Central memory CD8-positive, alpha-beta T cell (primary cell): Measurements from ENCODE around the gene GPD1L.

Experiments
- ATAC-seq: fragments of 150-1000 bp; cut with Tn5 transposase; replicated peaks from 2 replicates; pipeline ENCODE4 v1.10.0; 2022; ENCODE audit warnings: mild to moderate bottlenecking, moderate FRiP score, moderate number of reproducible peaks; ENCODE audit not compliant: poor library complexity, severe bottlenecking; ENCODE audit errors: extremely low read depth
- DNase-seq, 2 donors: peaks; one replicate each; pipeline ENCODE4 v3.0.0; 2021; ENCODE audit warnings: low spot score in 2 of 2
- H3K27ac Mint-ChIP-seq: one replicate; pipeline ENCODE4 v1.8.0; 2022; ENCODE audit warnings: low read depth, mild to moderate bottlenecking, moderate library complexity, mixed read lengths
- H3K27me3 Mint-ChIP-seq: one replicate; pipeline ENCODE4 v1.8.0; 2022; ENCODE audit warnings: mixed read lengths
- H3K36me3 Mint-ChIP-seq: one replicate; pipeline ENCODE4 v1.8.0; 2022; ENCODE audit warnings: mild to moderate bottlenecking, moderate library complexity, mixed read lengths; ENCODE audit not compliant: insufficient read depth
- H3K4me1 Mint-ChIP-seq: one replicate; pipeline ENCODE4 v1.8.0; 2022; ENCODE audit warnings: mixed read lengths
- H3K4me3 Mint-ChIP-seq: one replicate; pipeline ENCODE4 v1.8.0; 2022; ENCODE audit warnings: mild to moderate bottlenecking, moderate library complexity, mixed read lengths
- H3K9me3 Mint-ChIP-seq: one replicate; pipeline ENCODE4 v1.8.0; 2022; ENCODE audit warnings: mixed read lengths

GPD1L gene

DNA sequence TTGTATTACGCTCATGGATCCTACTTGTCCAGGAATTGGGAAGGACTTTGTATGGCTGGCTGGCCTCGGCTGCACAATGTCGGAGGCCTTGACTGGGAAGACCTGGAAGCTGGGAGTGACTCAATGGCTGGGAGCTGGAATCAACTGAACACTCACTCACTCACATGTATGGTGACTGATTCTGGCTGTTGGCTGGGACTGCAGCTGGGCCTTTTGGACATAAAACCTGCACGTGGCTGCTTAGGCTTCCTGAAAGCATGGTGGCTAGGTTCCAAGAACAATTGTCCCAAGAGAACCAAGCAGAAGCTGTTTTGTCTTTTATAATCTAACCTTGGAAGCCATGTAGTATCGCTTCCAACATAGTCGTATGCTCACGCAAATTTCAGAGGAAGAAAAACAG, 94.1 kb downstream of the GPD1L start:
- Mint-ChIP-seq H3K4me3 (no peak overlapping the region), H3K36me3 (peaks cover 2% of the 10 kb centered on the region), H3K27me3 (peaks cover 72% of the 10 kb centered on the region), H3K9me3 (no peaks in the 10 kb centered on the region), H3K4me1 (no peaks in the 10 kb centered on the region), H3K27ac (no peak overlapping the region)
- DNase-seq = no peak
- no peak for ATAC-seq

DNA sequence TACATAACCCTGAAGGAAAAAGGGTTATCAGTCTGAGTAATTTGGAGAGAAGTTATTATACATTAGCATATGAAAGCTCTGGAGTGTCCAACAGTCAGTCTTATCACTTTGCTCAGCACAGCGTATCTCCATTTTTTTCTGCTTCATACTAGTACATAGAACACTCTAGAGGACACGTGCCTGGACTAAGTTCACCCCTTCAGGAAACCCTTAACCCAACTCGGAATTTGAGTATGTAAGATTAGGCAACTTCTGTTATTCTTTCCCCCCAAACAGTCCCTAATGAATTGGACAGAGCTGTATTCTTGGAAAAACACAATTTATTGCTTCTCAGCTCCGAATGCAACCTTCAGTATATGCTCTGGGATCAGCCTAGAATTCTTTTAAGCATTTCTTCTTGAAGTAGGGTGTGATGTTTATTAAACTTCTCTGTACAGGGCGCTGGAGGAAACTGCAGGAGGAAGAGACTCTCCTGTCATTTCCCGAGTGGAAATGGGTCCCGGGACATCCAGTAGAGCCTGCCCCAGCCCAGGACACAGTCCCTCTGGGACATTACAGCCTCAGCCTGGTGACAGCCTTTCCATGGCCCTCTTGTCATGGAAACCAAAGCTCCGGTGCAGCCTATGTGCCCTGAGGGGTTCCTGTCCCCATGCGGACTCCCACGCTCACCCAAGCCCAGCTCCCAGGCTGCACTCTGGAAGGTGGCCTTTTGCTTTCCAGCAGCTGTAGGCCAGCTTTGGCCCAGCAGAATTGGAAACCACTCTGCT, 94.8 kb downstream of the GPD1L start:
- H3K4me3 Mint-ChIP-seq = no peak overlapping the region
- H3K9me3 Mint-ChIP-seq = no peaks in the 10 kb centered on the region
- no peak overlapping the region for H3K27ac Mint-ChIP-seq
- H3K27me3 Mint-ChIP-seq = peaks cover 67% of the 10 kb centered on the region
- no peaks in the 10 kb centered on the region for H3K4me1 Mint-ChIP-seq
- DNase-seq (no peak), ATAC-seq (no peak)
- H3K36me3 Mint-ChIP-seq = peaks cover 2% of the 10 kb centered on the region

DNA sequence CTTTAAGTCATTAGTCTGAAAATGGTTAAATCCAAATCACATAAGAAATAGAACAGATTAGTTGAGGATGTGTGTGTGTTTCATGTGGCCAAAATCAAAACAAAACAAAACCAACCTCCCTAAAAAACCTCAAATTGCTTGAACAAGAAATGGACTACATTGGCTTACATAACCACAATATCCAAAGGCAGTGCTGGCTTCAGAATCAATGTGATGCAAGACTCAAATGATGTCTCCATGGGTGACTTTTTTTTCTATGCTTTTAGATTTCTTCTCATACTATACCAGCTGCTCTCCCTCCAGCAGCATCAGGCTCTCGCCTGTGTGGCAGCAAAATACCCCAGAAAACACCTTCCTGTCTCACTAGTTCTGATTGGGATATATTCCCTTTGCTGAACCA, 96.1 kb downstream of the GPD1L start:
- ATAC-seq = no peak
- H3K36me3 Mint-ChIP-seq = peaks cover 2% of the 10 kb centered on the region
- peaks cover 64% of the 10 kb centered on the region for H3K27me3 Mint-ChIP-seq
- no peaks in the 10 kb centered on the region for H3K9me3 Mint-ChIP-seq
- no peaks in the 10 kb centered on the region for H3K4me1 Mint-ChIP-seq
- H3K27ac Mint-ChIP-seq = no peak overlapping the region
- DNase-seq = no peak
- no peak overlapping the region for H3K4me3 Mint-ChIP-seq

DNA sequence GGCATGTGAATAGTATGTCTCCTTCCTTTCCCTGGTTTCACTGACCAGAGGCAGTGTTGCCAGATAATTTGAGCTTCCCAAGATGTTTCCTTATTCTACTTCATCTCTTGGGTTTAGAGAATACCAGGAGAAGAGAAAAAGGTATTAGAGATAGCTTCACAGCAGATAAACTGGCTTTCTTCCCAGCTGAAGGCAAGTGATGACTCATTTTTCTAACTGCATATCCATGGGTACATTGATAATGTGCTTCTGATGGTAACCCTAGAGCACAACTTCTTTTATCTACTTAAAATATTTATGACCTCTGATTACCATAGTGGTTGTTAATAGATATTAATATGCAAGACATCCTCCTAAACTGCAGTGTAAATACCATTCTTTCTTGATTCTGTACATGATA, 97.4 kb downstream of the GPD1L start:
- DNase-seq = no peak
- H3K27me3 Mint-ChIP-seq = peaks cover 54% of the 10 kb centered on the region
- H3K4me3 Mint-ChIP-seq = no peak overlapping the region
- H3K27ac Mint-ChIP-seq = no peak overlapping the region
- ATAC-seq = no peak
- H3K4me1 Mint-ChIP-seq = no peaks in the 10 kb centered on the region
- H3K36me3 Mint-ChIP-seq = peaks cover 2% of the 10 kb centered on the region
- no peaks in the 10 kb centered on the region for H3K9me3 Mint-ChIP-seq

- Mint-ChIP-seq H3K9me3 (no peaks in the 10 kb centered on the region), H3K4me1 (no peaks in the 10 kb centered on the region), H3K4me3 (no peak overlapping the region), H3K36me3 (no peaks in the 10 kb centered on the region), H3K27ac (no peak overlapping the region), H3K27me3 (peaks cover 17% of the 10 kb centered on the region)
- ATAC-seq = no peak
- no peak for DNase-seq
These were observed 102.0 kb downstream of the GPD1L start for GRCh38 chr3:32208447-32208846.

DNA sequence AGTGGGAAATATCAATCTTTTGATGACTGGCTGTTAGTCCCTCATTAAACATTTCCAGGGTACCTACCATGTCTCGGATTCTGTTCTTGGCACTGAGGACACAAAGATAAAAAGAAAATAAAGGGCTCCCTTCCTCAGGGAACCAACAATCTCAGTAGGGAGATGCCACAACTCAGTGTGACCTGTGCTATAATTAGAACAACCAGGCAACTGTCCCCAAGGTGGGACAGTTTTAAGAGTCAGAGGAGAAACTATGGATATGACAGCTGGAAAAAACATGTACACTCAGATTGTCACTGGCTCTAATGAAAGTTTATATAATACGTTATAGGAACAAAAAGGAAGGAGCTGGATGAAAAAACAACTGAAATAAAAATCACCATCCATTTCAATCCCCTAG, 108.8 kb downstream of the GPD1L start:
- DNase-seq = no peak
- ATAC-seq = no peak
- Mint-ChIP-seq H3K4me1 (no peaks in the 10 kb centered on the region), H3K27ac (no peak overlapping the region), H3K27me3 (peaks cover 43% of the 10 kb centered on the region), H3K36me3 (no peaks in the 10 kb centered on the region), H3K9me3 (no peaks in the 10 kb centered on the region), H3K4me3 (no peak overlapping the region)

DNA sequence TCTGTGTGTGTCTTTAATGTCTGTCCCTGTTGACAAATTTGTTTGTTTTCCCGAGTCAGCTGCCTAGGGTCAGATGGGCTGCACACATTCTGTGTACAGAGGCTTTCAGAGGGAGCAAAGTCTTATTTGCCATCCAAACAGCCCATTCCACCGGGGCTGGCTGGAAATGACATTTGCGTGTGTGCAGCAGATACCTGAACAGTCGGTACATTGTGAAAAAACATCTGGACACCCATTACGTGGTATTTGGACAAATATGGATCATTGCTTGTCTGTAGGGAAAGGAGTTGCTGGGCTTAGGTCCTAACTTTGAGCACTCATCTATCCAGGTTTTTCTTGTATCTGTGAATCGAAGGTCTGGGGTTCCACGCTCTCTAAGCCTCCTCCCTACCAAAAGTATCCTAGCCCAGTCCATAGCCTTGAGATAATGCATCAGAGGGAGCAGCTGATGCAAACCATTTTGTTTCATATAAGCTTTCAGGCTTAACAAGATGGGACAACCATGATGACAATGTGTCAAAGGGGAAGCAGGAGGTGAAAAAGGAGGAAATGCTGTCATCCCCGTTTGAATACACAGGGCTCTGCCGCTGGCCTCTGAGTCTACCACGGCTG, 109.9 kb downstream of the GPD1L start:
- Mint-ChIP-seq H3K27me3 (peaks cover 52% of the 10 kb centered on the region), H3K27ac (no peak overlapping the region), H3K9me3 (no peaks in the 10 kb centered on the region), H3K36me3 (no peaks in the 10 kb centered on the region), H3K4me1 (no peaks in the 10 kb centered on the region), H3K4me3 (no peak overlapping the region)
- ATAC-seq = no peak
- no peak for DNase-seq

GRCh38 chr3:32217339-32217738, 110.9 kb downstream of the GPD1L start:
- Mint-ChIP-seq H3K27me3 (peaks cover 59% of the 10 kb centered on the region), H3K4me3 (no peak overlapping the region)

More at GRCh38 chr3:32217339-32217738, 110.9 kb downstream of the GPD1L start:
- ATAC-seq (no peak), DNase-seq (no peak)
- H3K36me3 Mint-ChIP-seq = peaks cover 2% of the 10 kb centered on the region
- no peak overlapping the region for H3K27ac Mint-ChIP-seq
- H3K4me1 Mint-ChIP-seq = no peaks in the 10 kb centered on the region
- H3K9me3 Mint-ChIP-seq = no peaks in the 10 kb centered on the region
